HL-60 (cell line): ENCODE results near the gene IL15.

Experiments
- CTCF ChIP-seq: IDR thresholded peaks from one replicate; pipeline ENCODE4 v1.5.1; 2011; ENCODE audit warnings: low read length, control low read depth, inconsistent platforms; ENCODE audit not compliant: insufficient read depth
- GABPA ChIP-seq: IDR thresholded peaks from 2 replicates; pipeline ENCODE4 v1.6.1; 2012; ENCODE audit warnings: low read depth

- TF ChIP-seq CTCF = no peak
- TF ChIP-seq GABPA = no peak
These were observed 33.1 kb downstream of the IL15 start for GRCh38 chr4:141669501-141669900.
